Ovary (tissue), 3 donors: ENCODE results near the gene RHOV.

Experiments
- CTCF ChIP-seq, 3 donors: fragments of 450-650 bp in 2 of 3; fragments of 200-600 bp in 1 of 3; IDR thresholded peaks; one replicate each; pipeline versions ENCODE4 v1.5.1 to v1.8.0; 2016 to 2022; ENCODE audit warnings: antibody characterized with exemption in 3 of 3, mild to moderate bottlenecking in 1 of 3
- EP300 ChIP-seq: sonication (generic); formaldehyde crosslinking; IDR thresholded peaks from one replicate; pipeline ENCODE4 v1.6.1; 2017; ENCODE audit warnings: antibody characterized with exemption
- POLR2A ChIP-seq: fragments of 450-650 bp; IDR thresholded peaks from one replicate; pipeline ENCODE4 v1.6.1; 2017; ENCODE audit warnings: antibody characterized with exemption, mild to moderate bottlenecking, moderate library complexity
- donor health status: DM: no; HTN: no; CAD: no.

GRCh38 chr15:40918146-40918798, 44.2 kb upstream of the RHOV start:
- TF ChIP-seq CTCF (IDR thresholded peaks at IDR 0.05) (no peak), POLR2A (no peak), EP300 (no peak)
